DMS79 treated with DMSO at 0.1 percent for 48 hours (cell line): ENCODE measurements around the gene KIF4A.
"Not testable (repeated sequence)": the region's sequence is repeated elsewhere in the genome, so short reads cannot be mapped to it uniquely, and the experiment has no call there.

Experiments
- DNase-seq: peaks from one replicate; lab custom pipeline; 2025; lab: John Stamatoyannopoulos, UW

The KIF4A gene

GRCh38 chrX:70386235-70386634 lies 96.3 kb downstream of the KIF4A start:
- DNase-seq = no peak

- no peak for DNase-seq
These were observed 109.0 kb downstream of the KIF4A start for GRCh38 chrX:70398899-70399298.

GRCh38 chrX:70400181-70400580 lies 110.3 kb downstream of the KIF4A start:
- not testable (repeated sequence) for DNase-seq

- no peak for DNase-seq
These were observed 112.8 kb downstream of the KIF4A start for GRCh38 chrX:70402721-70403120.

DNA sequence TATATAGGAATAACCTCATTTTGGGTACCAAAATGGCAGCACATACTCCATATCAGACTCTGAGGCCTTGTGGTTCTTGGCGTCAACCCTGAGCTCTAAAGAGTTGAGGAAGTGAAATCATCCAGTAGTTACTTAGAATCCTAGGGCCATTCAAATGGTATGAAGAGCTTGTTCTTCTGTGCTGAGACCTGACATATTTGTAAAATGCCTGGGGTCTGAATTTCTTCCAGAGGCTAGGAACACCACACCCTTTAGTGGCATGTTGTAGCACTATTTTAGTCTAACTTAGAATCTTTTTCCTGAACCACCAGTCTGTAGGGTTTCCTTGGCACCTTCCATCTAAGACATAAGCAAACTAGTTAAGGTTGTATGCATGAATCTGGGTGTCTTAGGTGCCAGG lies 115.1 kb downstream of the KIF4A start:
- DNase-seq = no peak

GRCh38 chrX:70410921-70411320 lies 121.0 kb downstream of the KIF4A start:
- DNase-seq = no peak

- no peak for DNase-seq
These were observed 121.6 kb downstream of the KIF4A start for GRCh38 chrX:70411475-70411874.

GRCh38 chrX:70421618-70422017 lies 131.7 kb downstream of the KIF4A start:
- DNase-seq = no peak

DNA sequence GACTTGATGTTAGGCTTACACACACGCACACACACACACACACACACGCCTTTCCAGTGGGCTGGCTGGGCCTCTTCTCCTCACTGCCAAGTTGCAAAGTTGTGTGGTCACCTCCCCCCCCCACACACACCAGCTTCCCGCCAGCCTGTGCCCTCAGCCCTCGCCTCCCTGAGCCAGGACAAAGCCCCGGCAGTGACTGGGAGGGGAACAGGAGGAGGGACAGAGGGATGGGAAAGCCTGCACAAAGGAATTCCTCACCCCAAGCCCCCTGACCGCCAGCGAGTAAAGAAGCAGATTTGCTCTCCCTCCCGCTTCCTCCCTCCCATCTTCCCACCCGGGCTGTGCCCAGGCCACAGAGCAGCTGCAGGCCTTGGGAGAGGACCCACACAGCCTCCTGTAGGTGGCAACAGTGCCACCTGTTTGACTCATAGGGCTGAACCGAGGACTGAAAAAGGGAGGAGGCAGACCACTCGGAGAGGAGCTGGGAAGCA lies 133.0 kb downstream of the KIF4A start, which contains the start of gene GDPD2:
TSS of gene GDPD2 (plus strand) at position 464 of the 491 bp plus-strand sequence. CDS start 1,671 bp downstream, outside the sequence.
- DNase-seq = peak; percentile 18

GRCh38 chrX:70423936-70424675 lies 134.2 kb downstream of the KIF4A start:
- no peak for DNase-seq

- DNase-seq = no peak
These were observed 134.9 kb downstream of the KIF4A start for GRCh38 chrX:70424801-70425200.

GRCh38 chrX:70426286-70427278 lies 136.7 kb downstream of the KIF4A start:
- DNase-seq = no peak

DNA sequence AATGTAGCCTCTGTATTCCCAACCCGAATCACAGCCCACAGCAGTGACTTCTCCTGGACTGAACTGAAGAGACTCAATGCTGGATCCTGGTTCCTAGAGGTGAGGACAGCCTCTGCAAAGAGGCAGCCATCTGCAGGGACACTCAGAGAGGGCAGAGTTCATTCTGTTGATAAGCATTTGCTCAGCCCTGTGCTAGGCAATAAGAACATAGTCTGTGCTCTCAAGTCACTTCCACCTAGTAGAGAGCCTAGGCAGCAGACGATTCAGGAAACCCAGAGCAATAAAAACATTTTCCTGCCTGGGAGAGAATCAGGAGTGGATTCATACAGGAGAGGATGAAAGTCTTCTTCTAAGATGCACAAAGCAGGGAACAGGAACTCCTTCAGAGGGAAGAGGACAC lies 137.5 kb downstream of the KIF4A start:
- no peak for DNase-seq

- DNase-seq = no peak
These were observed 139.9 kb downstream of the KIF4A start for GRCh38 chrX:70429759-70430158.

DNA sequence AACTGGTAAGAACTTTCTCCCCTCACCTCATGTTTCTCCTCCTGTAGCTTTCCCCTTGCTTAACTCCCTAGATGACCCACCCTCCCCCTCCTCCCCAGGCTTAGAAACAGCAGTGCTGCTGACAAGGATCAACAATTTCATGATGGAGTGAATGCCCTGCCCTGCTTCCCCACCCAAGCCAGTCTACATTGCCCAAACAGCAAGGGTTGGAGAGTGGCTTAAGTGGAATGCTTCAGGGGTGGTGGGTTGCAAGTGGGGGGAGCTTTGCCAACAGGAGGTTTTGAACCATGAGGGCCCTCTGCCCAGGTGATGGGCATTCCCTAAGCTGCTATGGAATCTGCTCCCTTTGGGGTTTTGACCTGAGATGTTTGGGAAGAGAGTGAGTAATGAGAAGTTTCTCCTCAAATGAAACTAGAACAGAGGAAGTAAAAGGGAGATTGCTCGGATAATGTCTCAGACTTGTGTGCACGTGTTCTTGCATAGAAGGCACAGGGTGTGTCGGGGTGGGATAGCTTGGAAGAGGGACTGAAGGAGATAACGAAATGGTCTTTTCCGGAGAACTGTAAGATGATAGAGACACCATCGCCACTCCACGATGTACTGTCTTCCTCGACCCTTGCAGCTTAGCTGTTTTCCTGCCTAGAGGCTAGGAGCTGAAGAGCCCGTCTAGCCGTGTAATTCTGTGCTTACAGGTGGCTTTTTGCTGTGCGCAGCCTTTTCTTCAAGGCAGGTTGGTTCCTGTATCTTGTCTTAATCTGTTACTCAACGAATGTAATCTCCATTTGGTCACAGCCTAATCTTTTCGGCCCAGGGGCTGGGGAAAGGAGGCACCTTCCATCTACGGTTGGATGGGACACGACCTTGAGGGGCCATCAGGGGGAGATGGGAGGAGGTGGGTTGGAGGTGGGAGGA lies 143.3 kb downstream of the KIF4A start:
- no peak for DNase-seq

GRCh38 chrX:70433848-70434351 lies 144.0 kb downstream of the KIF4A start:
- peak; percentile 43 for DNase-seq

GRCh38 chrX:70434352-70434866 lies 144.5 kb downstream of the KIF4A start:
- DNase-seq = peak; percentile 72

DNA sequence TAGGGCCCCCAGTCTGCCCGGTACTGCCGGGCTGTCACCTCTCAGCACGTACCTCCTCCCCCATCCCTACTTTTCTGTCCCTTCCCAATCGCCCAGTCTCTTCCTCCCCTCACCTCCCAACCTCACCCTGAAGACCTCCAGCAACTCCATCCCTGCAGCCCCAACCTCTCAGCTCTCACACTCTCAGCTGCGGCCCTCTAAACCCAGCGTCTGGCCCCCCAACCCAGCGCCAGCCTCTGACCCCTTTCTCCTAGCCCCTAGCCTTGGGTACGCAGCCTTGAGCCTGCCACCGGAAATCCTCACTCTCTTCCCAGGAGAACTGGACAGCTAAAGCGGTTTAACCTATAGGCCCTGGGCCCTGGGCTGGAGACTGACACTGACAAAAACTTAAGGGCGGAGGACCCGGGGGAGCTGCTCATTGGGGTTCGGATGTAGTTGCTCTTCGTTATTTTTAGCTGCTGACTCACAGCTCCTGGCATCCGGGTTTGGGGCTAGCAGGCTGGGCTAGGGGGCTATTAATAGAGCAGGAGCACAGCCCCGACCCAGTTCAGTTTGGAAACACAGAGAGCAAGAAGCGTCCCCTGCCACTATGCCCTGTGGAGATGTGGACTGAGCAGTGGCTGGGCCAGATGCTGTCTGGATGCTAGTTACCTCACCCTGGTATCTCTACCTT lies 145.1 kb downstream of the KIF4A start:
- no peak for DNase-seq

DNA sequence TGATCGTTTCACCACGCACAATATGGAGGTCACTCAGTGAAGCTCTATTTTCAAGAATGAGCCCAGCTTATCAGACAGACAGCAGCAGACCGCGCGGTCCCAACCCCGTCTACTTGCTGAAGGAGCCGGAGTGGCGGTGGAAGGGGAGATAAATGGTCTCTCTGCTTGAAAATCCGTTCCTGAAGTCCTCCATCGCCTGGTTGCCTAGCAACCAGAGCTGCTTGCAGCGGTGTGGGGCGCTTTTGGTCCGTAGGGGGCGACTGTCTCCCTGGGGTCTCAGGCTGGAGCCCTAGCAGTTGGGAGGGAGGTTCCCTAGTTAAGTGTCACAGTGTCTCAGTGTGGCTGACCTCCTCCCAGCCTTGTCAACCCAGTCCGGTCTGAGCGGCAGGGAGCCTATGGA lies 146.4 kb downstream of the KIF4A start:
- DNase-seq = no peak

DNA sequence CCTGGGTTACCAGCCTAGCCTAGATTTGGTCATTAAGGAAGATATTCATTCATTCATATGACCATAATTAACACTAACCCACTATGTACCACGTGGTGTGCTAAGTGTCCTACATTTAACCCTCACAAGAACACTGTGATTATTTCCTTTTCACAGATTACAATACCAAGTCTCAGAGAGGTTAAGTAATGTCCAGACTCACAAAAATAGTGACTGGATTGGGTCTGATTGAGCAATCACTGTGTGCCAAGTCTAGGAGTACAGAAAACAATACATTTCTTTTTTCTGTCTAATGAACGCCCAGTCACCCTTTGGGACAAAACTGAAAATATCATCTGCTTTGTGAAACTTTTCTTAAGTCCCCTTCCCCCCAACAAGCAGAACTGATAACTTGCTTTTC lies 147.1 kb downstream of the KIF4A start:
- DNase-seq = no peak
